Esophagus muscularis mucosa (tissue), 4 donors: ENCODE data around the gene PDS5B.

ENCODE experiments used
- CTCF ChIP-seq, 3 experiments: fragments of 200-600 bp in 2 of 3; fragments of 450-650 bp in 1 of 3; sonication (generic) in 2 of 3; IDR thresholded peaks; one replicate each; pipeline ENCODE4 v1.5.1; 2017 to 2019; ENCODE audit warnings: antibody characterized with exemption in 3 of 3, mild to moderate bottlenecking in 2 of 3, moderate library complexity in 1 of 3
- EP300 ChIP-seq: sonication (generic); formaldehyde crosslinking; IDR thresholded peaks from one replicate; pipeline ENCODE4 v1.6.1; 2017; ENCODE audit warnings: antibody characterized with exemption
- POLR2A ChIP-seq: fragments of 450-650 bp; IDR thresholded peaks from one replicate; pipeline ENCODE4 v1.6.1; 2017; ENCODE audit warnings: antibody characterized with exemption, moderate library complexity, mild to moderate bottlenecking, low read depth
- POLR2AphosphoS5 ChIP-seq, 2 donors: sonication (generic); formaldehyde crosslinking; IDR thresholded peaks; one replicate each; pipeline ENCODE4 v1.6.1; 2017; ENCODE audit warnings: antibody characterized with exemption in 2 of 2

- TF ChIP-seq CTCF (IDR thresholded peaks at IDR 0.05) (peak; percentile 28 to 39 (median 32)), POLR2AphosphoS5 (IDR thresholded peaks at IDR 0.05) (peak; percentile 88 to 98), EP300 (no peak), POLR2A (no peak)
These were observed 47.5 kb upstream of the PDS5B start, which contains the start of gene N4BP2L2 for GRCh38 chr13:32538621-32539246.
